Cortex of kidney (tissue), 1 donor: ENCODE data around the gene MORF4L2.

Experiments used
- DNase-seq: peaks from one replicate; lab custom pipeline; 2025; lab: John Stamatoyannopoulos, UW

Gene MORF4L2, protein sequence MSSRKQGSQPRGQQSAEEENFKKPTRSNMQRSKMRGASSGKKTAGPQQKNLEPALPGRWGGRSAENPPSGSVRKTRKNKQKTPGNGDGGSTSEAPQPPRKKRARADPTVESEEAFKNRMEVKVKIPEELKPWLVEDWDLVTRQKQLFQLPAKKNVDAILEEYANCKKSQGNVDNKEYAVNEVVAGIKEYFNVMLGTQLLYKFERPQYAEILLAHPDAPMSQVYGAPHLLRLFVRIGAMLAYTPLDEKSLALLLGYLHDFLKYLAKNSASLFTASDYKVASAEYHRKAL

DNA sequence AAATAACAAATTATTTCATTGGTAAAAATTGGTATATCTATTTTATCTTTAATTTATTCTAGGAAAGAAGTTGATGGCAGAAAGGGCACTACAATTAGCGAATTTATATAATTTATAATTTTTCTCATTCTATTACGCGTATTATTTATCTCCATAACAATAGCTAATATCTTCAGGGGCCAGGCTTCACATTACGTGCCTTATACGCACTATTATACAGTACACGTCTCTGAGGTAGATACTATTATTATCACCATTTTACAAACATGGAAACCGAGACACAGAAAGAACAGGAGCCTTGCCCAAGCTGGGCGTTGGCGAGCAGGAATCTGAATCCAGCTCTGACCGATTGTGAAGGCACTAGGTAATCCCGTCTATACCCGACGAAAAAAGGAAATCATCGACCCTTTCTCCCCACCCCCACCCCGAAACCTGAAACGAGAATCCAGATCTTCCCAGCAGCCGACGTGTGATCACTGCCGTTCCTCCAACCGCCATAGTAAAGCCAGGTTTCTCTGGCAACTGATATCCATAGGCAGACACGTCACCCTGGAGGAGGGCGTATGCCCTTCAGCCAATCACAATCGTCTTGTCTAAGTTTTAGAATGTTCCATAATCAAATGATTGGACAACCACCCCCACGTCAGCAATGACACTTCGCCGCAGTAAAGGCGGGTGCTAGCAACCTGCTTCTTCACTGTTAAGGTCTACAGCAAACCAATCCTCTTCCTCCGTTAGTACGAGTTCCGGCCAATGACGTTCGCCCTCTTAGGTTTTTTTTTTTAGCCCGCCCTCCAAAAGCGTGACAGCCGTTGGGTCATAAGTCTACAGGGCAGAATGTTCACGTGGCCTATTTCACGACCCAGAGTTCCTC, at the start of gene MORF4L2:
MORF4L2 (minus strand) TSS at position 501 of the 874 bp plus-strand sequence. CDS start 9,672 bp downstream, outside the sequence.
- DNase-seq, result no peak

DNA sequence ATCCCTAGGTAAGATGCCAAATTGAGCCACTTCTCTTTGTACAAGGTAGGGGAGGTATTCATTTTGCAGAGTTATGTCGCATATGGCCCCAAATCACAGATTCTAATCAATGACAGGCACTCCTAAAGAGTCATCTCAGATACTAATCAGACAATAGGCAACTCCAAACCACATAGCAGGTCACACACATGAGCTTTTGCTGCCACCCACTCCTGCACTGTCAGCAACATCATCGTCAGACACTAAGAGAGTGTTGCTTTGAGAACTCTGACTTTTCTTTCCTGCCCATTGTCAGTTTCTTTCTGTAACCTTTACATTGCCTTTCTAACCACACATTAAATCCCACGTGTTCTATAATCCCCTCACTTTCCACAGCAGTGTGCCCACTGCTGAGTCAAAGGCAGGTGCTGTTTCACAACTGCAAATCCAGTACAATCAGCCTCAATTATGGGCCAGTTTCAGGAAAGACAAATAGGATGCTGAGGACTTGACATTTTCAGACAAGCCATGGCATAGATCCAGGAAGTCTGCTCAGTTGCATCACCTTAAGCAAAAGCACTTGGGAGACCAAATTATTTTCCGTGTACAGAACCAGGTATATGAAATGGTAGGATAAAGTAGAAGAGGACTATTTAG, 47.7 kb upstream of the MORF4L2 start:
- DNase-seq, result no peak

DNA sequence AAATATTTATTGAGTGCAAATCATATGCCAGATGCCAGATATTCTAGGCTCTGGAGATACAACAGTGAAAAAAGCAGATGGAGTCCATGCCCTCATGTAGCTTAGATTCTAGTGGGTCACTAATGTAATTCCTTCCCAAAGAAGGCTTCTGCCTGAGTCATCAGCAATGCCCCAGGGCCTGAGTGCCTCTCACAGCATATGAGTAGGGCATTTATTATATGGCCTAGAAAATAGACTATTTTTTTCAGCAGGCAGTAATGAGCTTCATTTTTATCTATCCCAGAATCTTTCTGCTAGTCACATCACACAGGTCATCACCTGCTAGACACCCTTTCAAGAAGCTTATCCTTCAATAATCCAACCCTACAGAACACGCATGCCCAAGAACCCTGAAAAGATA, 46.5 kb upstream of the MORF4L2 start:
- DNase-seq, result no peak

DNA sequence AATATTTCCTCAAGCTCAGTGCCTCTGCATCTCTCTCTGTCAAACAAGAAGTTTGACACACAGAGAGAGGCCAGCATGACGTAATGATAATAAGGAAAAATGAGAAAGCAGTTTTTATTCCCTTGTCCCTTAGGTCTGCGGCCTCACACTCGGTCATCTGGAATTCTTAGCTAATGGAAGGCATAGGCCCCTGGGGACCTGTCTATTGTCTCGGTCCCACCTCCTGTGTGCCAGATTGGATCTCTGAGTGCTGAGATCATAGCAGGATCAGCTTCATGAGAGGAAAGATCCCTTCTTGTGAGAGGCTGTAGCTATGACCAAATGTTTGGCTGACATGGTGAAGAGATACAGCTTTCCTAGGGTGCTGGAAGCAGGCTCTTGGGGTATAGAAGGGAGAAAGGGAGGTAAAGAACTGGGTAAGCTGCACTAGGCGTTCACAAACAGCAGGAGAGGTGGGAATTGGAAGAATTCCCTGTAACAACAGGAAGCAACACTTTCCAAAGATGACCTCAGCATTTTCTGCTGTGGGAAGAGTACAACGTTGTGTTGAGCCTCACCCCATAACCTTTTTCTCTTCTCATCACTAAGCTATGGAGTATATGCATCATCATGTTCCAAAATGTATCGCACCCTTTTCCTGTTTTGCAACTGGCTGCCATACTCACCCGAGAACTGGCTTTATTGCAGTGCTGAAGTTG, 44.4 kb upstream of the MORF4L2 start:
- DNase-seq, result no peak

DNA sequence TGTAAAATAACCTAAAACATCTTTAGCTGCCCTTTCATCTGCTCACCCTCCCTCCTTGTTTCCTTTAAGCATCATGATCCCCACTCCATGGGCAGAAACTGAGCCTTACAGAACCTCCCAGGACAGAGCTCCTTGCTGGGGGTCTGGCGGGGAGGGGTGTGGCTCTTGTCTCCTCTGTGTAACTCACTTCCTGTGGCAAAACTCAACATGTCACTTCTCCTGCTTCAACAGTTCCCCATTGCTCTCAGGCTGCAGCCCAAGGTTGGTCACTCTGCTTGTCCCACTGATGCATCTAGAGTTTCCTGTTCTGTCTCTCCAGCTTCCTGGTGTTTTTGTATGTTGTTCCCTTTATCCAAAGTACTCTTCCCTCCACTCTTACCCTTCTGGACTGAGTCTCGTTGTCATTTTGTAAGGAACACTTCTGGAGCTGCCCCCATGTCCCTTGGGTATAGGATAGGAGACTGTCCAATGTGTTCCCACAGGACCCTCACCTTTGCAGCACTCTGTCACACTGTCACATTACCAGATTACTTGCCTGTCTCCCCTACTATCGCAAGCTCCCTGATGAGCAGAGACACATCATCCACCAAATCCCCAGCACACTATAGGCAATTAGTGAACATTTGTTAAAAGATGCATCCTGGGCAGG, 43.8 kb upstream of the MORF4L2 start:
- no peak for DNase-seq

DNA sequence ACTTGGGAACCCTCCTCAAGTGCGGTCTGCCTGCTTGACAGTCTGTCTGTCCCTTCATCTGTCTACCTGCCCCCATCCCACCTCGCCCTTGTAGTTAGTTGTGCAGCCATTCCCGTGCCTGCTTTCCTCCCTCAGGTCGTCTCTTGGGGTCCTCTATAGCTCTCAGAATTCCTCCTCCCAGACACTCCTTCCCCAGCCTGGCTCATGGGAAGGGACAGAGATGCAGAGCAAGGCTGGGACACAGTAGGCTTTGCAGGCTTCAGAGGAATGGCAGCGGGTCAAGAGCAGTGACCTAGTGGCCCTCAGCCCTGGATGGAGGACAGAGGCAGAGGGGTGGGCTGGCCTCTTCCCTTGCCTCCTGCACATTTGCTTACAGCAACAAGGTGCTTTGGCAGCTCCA, 42.5 kb upstream of the MORF4L2 start:
- DNase-seq, result no peak

DNA sequence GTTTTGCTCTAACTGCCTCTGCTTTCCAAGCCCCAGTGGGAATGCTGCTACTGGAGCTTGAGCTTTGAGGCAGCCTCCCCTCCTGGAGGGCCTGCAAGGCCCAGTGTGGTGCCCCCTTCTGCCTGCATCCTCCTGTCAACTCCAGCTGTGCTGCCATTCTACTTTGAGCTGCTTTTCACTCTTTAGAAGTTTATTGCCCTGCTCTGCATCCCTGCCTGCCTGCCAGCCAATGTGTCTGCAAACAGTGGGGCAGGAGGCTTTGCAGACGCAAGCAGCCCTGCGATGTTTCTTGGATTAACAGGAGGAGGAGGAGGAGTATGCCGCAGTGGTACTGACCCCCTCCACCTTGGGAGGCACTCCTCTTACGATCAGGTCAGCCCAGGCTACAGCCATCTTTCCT, 40.6 kb upstream of the MORF4L2 start:
- no peak for DNase-seq

DNA sequence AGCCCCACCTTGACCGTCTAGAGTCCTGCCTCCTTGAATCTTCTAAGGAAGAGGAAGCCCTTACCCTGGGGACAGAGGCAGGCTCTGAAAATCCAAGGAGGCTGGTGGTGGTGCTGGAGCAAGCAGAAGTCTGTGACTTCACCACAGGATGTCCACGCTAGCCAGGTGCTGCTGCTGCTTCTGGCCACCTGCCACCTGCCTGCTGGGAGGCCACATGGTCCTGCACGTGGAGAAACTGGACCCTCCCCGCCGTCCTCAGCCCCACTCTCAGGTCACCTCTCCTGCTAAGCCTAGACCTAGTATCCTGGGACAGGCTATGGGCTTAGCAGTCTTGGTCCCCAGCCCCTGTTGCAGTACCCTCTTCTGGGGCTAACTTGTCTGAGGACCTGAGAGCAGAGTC, 40.0 kb upstream of the MORF4L2 start:
- DNase-seq, result no peak

DNA sequence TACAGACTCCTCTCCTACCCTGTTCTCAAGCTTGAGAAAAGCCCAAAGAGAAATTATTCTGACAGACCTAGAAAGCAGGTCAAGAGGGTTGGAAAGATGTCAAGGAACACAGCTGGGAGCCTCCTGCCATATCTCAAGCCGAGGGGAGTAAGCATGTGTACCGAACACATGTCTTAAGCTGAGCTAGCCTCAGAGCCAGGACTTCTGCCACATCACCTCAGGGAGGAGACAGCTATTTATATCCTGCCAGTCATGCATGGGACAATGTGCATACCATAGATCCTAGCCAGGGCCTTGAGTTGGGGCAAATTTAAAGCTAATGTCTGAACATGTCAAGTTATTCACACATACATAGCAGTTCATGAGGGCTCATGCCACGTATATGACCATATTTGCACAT, 36.0 kb upstream of the MORF4L2 start:
- no peak for DNase-seq

DNA sequence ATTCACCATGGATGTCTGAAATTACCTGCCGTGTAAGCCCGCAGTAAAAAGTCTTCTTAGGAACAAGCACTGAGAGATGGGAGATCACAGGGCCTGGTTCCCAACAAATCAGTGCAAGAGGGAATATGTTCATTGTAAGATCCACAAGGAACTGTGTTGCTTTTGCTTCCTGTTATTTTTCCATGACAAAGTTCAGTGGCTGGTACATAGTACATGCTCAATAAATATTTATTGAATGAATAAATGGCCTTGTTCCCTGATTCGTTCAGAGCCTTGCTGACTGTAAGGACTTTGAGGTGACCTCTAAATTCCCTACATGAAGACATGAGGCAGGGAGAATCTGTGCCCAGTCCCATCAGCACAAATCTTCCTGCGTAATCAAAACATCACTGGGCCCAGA, 31.6 kb upstream of the MORF4L2 start:
- no peak for DNase-seq

DNA sequence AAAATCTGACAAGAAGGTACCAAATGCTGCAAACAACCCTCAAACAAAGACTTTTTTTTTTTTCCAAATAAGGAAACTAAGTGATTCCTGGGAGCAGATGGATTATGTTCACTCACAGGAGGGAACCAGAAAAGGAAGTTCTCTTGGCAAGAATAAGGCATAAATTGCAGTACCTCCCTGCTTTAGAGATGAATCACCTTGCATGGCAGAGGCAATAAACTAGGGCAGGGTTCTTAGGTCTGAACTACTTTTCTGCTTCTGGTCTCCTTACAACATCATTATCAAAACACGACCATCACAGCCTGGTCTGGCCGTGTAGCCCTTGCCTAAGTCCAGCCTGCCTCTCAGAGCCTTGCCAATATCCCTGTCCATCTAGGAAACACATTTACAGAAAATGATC, 30.5 kb upstream of the MORF4L2 start:
- DNase-seq, result no peak

DNA sequence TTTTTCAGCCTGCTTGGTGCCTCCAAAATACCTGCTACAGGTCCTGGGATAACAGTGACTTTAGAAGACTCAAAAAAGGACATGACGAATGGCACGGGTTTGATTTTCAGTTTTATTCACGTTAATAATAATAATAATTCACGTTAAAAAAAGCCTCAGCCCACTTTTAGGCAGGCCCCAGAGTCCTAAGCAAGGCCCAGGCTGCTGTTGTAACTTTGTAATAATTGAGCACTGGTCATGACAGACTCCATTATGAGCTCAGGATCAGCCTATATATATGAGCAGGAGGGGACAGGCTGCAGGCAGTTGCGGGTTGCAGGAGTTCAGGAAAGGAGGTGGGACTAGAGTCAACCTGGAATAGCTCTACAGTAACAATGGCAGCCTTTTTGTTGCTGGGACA, 24.1 kb upstream of the MORF4L2 start, which contains the start of gene TMEM31:
TMEM31 (plus strand) TSS at position 301 of the 400 bp plus-strand sequence. CDS start 1,350 bp downstream, outside the sequence.
- no peak for DNase-seq

DNA sequence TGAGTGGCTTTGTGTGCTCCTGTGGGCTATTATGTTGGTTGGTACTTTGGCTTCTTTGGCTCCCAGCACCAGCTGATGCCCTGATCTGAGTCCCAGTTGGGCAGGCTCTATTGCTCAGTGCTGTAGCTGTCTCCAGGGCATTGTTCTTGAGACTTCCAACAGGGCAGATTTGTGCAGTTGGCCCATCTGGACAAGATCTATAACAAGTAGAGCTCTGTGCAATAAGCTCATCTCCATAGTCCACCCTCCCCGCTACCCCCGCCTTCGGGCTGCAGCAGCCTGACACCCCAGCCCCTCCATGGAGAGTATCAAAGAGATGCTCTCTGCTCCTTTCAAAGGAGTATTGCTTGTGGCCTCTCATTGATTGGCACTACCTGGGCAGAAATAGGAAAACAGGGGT, 18.4 kb upstream of the MORF4L2 start:
- DNase-seq, result no peak

DNA sequence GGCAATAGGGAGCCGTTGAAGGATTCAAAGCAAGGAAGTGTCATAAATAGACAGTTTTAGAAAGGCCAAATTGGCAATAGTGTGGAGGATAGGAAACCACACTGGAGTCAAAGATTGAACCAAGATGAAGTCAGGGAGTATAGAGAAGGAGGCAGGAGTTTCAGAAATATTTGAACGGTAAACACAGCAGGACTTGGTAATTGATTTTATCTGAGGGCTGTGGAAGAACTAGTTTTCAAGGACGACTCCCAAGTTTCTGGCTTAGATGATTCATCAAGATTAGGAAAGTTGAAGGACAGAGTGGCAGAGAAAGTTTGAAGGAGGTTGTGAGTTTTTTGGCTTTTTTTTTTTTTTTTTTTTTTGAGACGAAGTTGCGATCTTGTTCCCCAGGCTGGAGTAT, 12.7 kb upstream of the MORF4L2 start:
- DNase-seq, result no peak

DNA sequence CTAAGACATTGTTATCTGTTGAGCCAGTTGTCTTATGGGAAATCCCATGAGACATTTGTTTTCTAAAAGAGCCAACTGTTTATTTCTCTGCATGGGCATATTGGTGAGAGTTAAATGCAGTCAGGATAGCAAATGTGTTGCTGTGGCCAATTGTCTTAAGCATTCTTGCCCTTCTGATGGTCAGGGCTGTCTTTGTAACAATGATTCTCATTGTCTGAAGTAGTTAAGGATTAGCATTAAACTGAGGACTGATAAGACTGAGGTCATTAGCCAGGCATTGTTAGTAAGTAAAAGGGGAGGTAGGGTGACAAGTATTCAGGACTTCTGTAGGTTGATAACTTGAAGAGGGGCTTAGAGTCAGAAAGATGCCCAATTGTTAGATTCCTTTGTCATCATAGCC, 11.2 kb upstream of the MORF4L2 start:
- no peak for DNase-seq

DNA sequence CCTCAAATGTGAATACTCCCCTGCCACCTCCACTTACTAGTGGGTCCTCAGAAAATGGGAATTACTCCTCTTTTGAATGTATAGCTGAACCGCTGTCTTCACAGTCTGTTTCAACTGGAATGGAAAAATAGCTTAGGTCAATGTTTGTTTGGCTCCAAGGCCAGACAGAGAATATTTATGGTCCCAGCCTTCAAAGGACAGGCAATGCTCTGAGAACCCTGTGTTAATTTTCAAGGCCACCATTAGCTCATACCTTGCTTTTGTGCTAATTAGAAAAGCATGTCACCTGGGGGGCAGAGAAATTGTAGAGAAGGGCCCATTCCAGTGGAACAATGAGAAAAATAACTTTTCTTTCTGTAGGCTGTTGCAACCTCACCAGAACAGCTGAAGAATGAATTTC, 4.6 kb upstream of the MORF4L2 start:
- DNase-seq, result no peak

DNA sequence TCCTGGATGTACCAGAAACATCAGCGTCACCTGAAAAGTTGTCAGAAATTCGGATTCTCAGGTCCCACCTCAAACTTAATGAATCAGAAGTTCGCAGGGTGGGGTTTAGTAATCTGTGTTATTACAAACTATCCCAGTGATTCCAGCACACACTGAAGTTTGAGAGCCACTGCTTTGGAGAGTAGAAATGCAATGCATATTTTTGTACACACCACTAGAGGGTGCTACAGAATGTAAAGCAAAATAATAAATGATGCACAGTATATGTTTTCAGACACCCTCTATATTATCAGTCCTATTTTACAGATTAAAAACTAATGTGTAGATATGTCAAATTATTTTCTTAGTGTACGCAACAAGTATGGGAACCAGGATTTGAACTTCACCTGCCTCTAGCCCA, 2.4 kb upstream of the MORF4L2 start:
- DNase-seq, result no peak

DNA sequence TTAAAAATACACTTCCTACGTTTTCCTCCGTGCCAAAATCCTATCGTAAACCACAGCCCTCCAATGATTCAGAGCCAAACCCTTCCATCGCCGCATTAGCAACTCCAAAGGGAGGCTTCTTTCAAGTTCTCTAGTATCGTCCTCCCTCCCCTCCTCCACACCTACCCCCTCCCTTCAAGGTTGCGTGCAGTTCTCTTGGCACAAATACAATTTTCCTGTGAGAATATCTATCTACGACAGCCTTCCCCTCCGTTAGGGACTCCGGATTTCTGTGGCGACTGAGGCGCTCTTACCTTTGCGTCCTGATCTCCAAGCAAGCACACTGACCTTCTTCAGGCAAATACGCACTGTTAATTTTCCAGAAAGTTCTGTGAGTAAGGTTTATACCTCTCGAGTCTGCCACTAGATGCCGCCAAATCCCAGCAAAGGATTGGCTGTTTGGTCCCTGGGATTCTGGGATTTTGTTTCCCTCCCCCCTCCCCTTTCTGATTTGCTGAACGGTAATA, 1.2 kb upstream of the MORF4L2 start:
- no peak for DNase-seq

DNA sequence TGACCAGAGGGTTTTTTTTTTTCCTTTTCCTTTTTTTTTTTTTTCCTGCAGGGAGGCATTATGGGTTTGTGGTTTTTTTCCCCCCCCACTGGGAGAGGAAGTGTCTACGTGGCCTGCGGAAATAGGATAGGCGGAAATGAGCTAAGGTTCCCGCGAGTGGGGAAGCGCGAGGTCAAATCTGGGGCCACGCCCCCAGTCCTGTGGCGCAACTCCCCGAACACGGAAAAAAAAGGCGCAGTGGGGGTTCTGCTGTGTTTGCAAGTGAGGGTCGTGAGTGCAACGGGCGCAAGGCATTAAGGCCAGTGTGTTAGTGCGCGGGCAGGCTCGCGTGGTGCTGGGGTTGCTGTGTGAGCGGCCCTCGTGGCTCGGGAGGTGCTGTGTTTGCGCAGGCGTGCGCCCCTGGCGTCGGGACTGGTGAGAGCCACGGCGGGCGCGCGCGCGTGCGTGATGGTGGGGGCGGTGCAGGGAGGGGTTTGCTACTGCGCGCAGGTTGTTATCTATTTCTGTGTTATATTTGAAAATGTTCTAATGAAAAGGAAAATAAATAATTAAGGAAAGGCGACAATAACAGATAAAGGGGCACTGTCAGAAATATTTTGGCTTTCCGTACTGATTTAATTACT, 685 bp upstream of the MORF4L2 start:
- peak; percentile 7 for DNase-seq

DNA sequence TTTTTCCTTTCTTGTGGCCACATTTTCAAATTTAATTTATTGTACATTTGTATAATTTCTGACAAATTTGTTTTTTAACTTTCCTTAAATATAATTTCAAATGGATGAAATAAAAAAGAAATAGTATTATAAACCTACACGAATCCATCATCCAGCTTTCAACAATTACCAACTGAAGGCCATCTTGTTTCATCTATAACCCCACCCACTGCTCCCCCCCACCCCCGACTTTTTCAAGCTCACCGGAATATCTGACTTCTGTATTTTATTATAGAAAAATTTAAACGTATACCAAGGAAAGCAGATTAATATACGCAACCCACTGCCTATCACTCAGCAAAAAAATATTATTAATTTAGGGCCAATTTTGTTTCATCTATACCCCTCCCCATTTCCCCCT, 1.1 kb downstream of the MORF4L2 start:
- no peak for DNase-seq

DNA sequence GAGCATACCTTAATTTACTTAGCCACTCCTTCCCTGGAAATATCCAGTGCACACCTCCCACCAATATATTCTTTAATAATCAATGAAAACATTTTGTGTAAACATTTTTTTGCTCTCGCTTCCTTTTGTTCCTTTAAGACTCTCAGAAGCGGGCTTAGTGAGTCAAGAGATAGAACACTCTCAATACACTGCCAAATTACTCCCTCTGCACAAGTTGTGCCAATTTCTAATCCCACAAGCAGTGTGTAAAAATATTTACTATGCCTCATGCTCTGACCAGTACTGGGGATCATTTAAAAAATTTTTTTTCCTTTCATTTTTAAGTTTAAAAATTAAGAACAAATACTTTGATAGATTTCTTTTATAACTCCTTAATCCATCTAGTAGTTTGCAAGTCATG, 5.1 kb downstream of the MORF4L2 start:
- DNase-seq, result no peak
